ENCODE measurements around the gene ALG12.

DNA sequence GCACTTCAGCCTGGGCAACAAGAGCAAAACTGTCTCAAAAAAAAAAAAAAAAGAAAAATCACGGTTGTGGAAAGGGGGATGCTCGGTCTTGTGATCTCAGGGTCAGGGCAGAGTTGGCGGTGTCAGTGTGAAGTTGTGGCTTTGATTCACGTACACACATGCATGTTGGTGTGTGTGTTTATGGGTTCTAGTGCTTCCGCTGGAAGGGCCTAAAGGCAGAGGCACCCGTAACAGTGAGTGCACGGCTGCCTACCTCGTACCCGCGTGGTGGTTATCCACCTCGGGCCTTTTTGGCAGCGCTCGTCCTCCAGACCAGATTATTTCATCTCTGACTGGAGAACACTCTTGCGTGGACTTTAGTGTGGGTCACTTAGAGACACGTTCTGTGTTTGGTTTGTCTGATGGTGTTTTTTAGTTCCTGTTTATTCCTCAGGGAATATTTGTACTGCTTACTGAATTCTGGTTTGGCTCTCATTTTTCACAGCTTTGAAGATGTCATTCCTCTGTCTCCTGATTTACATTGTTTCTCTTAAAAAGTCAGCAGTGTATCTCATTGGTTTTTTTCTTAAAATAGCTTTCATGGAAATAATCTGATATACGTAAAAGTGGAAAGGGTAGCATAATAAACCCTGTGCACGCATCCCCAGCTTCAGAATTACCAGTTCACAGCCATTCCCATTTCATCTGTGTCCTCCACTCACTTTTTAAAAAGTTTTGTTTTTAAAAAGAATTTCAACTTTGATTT, 49.0 kb downstream of the ALG12 start:
- TF ChIP-seq, protein P1, sequence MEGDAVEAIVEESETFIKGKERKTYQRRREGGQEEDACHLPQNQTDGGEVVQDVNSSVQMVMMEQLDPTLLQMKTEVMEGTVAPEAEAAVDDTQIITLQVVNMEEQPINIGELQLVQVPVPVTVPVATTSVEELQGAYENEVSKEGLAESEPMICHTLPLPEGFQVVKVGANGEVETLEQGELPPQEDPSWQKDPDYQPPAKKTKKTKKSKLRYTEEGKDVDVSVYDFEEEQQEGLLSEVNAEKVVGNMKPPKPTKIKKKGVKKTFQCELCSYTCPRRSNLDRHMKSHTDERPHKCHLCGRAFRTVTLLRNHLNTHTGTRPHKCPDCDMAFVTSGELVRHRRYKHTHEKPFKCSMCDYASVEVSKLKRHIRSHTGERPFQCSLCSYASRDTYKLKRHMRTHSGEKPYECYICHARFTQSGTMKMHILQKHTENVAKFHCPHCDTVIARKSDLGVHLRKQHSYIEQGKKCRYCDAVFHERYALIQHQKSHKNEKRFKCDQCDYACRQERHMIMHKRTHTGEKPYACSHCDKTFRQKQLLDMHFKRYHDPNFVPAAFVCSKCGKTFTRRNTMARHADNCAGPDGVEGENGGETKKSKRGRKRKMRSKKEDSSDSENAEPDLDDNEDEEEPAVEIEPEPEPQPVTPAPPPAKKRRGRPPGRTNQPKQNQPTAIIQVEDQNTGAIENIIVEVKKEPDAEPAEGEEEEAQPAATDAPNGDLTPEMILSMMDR (IDR thresholded peaks at IDR 0.05; ENCODE audit: insufficient read depth, low read length, poor library complexity, severe bottlenecking): no peak
- no peak for TF ChIP-seq EZH2phosphoT487 (conservative IDR thresholded peaks at IDR 0.05; ENCODE audit: low read length)

All from SU-DHL-6 (cell line).